GM19043 (cell line): ENCODE results near the gene TMC5.
"Not testable (repeated sequence)": the region's sequence is repeated elsewhere in the genome, so short reads cannot be mapped to it uniquely, and the experiment has no call there.

Experiments
- ATAC-seq: cut with Tn5 transposase; IDR thresholded peaks from one replicate; pipeline ENCODE4 v1.9.1; 2021; ENCODE audit warnings: low read depth; ENCODE audit not compliant: unreplicated experiment

The TMC5 gene

GRCh38 chr16:19417640-19418039 lies at the start of gene TMC5:
Gene TMC5 (plus strand): TSS chr16:19417883. CDS start chr16:19440039, 22,156 bp downstream.
- no peak for ATAC-seq

- ATAC-seq, result not testable (repeated sequence)
Measured at GRCh38 chr16:19372541-19372940, 45.1 kb upstream of the TMC5 start.

GRCh38 chr16:19374402-19374801 lies 43.3 kb upstream of the TMC5 start:
- ATAC-seq, result no peak

GRCh38 chr16:19375561-19376158 lies 42.0 kb upstream of the TMC5 start:
- ATAC-seq, result no peak

GRCh38 chr16:19377864-19378263 lies 39.8 kb upstream of the TMC5 start:
- ATAC-seq, result no peak

- ATAC-seq, result no peak
Measured at GRCh38 chr16:19378511-19378910, 39.2 kb upstream of the TMC5 start.

GRCh38 chr16:19379838-19380237 lies 37.8 kb upstream of the TMC5 start:
- no peak for ATAC-seq

GRCh38 chr16:19380328-19380727 lies 37.4 kb upstream of the TMC5 start:
- no peak for ATAC-seq

GRCh38 chr16:19382084-19382801 lies 35.4 kb upstream of the TMC5 start:
- no peak for ATAC-seq

- no peak for ATAC-seq
Measured at GRCh38 chr16:19382887-19383816, 34.5 kb upstream of the TMC5 start.

GRCh38 chr16:19384656-19385055 lies 33.0 kb upstream of the TMC5 start:
- no peak for ATAC-seq

GRCh38 chr16:19386525-19386924 lies 31.2 kb upstream of the TMC5 start:
- ATAC-seq, result no peak

GRCh38 chr16:19389246-19389645 lies 28.4 kb upstream of the TMC5 start:
- ATAC-seq, result no peak

GRCh38 chr16:19391185-19391776 lies 26.4 kb upstream of the TMC5 start:
- not testable (repeated sequence) for ATAC-seq

- no peak for ATAC-seq
Measured at GRCh38 chr16:19392352-19392751, 25.3 kb upstream of the TMC5 start.

GRCh38 chr16:19393226-19394111 lies 24.2 kb upstream of the TMC5 start:
- ATAC-seq, result no peak

- ATAC-seq, result not testable (repeated sequence)
Measured at GRCh38 chr16:19395646-19396267, 21.9 kb upstream of the TMC5 start.

- no peak for ATAC-seq
Measured at GRCh38 chr16:19396555-19397011, 21.1 kb upstream of the TMC5 start.

- not testable (repeated sequence) for ATAC-seq
Measured at GRCh38 chr16:19397373-19397772, 20.3 kb upstream of the TMC5 start.
